Measurements from ENCODE around the gene IL16. TPM values are rescaled to one million over a fixed set of nuclear protein-coding genes. Genes with fewer than 3 reads are reported as not detected.

IL16 gene
- total RNA-seq, 1 experiment from 2014 or later, result 0.81 TPM

- Histone ChIP-seq H2AFZ (ENCODE audit: low read depth, low read length, poor library complexity, severe bottlenecking) (no peak overlapping the region), H3K9me2 (ENCODE audit: insufficient read depth) (no peaks in the 10 kb centered on the region), H3K27me3 (ENCODE audit: insufficient read depth, low read length) (peaks cover 7% of the 10 kb centered on the region), H3K79me2 (ENCODE audit: insufficient read depth, low read length) (no peaks in the 10 kb centered on the region), H3K9me3 (ENCODE audit: control insufficient read depth in 1 of 2, insufficient read depth in 1 of 2, low read depth in 1 of 2, low read length in 2 of 2) (no peaks in the 10 kb centered on the region), H3K4me1 (ENCODE audit: control insufficient read depth in 1 of 2, insufficient read depth in 2 of 2, low read length in 2 of 2) (no peaks in the 10 kb centered on the region), H3K4me3 (replicated peaks in 1 of 2; ENCODE audit: low read depth in 1 of 2, low read length in 2 of 2) (no peak overlapping the region), H3K9ac (ENCODE audit: low read length) (no peak overlapping the region), H4K20me1 (ENCODE audit: insufficient read depth) (no peaks in the 10 kb centered on the region), H3K36me3 (ENCODE audit: control insufficient read depth in 1 of 2, insufficient read depth in 2 of 2, low read length in 2 of 2) (no peaks in the 10 kb centered on the region), H3K4me2 (ENCODE audit: low read length) (no peak overlapping the region), H3K27ac (ENCODE audit: low read depth, low read length) (no peak overlapping the region)
- no peak for ATAC-seq
- DNase-seq (ENCODE audit: low read depth, low spot score), result no peak
- intact Hi-C loops (cut with micrococcal nuclease), result loop anchor here (10.0 kb wide), 1 partner anchor 695 kb away; no protein-coding TSS in a partner anchor
- ChIA-PET POLR2A (no interaction called here), CTCF (interaction anchor here (2.0 kb wide), 1 partner anchor 104 kb away, joined by 9 read pairs; no protein-coding TSS in a partner anchor), RAD21 (ENCODE audit: low non-redundant PET in 1 of 2, low total read pairs in 2 of 2, uncharacterized antibody in 2 of 2, unreplicated experiment in 2 of 2) (no interaction called here)
- BruUV-seq (replicated peaks), result no TSS peak
- TF ChIP-seq SP1 (IDR thresholded peaks at IDR 0.05; ENCODE audit: low read depth) (no peak), ATF3 (IDR thresholded peaks at IDR 0.05) (no peak), POLR2AphosphoS5 (IDR thresholded peaks at IDR 0.05; ENCODE audit: low read depth, low read length) (no peak), CTCF (IDR thresholded peaks at IDR 0.05 in 2 of 3, conservative IDR thresholded peaks at IDR 0.05 in 1 of 3; ENCODE audit: borderline replicate concordance in 1 of 3, insufficient read depth in 1 of 3, low read depth in 2 of 3, low read length in 2 of 3) (no peak), EZH2 (IDR thresholded peaks at IDR 0.05) (no peak), JUND (IDR thresholded peaks at IDR 0.05) (no peak), ZBTB33 (IDR thresholded peaks at IDR 0.05; ENCODE audit: extremely low read depth, insufficient replicate concordance, low read length) (no peak), POLR2A (IDR thresholded peaks at IDR 0.05; ENCODE audit: borderline replicate concordance, extremely low read depth, insufficient read depth, insufficient read length) (no peak), SIN3A (IDR thresholded peaks at IDR 0.05; ENCODE audit: low read depth) (no peak), YY1 (IDR thresholded peaks at IDR 0.05; ENCODE audit: extremely low read depth, insufficient replicate concordance, low read depth, low read length) (no peak), CBX3 (IDR thresholded peaks at IDR 0.05; ENCODE audit: low read depth) (no peak), CEBPB (IDR thresholded peaks at IDR 0.05; ENCODE audit: low read depth) (no peak), FOSL1 (IDR thresholded peaks at IDR 0.05; ENCODE audit: low read depth) (no peak), ZFX (IDR thresholded peaks at IDR 0.05) (no peak), ELF1 (IDR thresholded peaks at IDR 0.05; ENCODE audit: borderline replicate concordance, low read depth) (no peak), RAD21 (IDR thresholded peaks at IDR 0.05; ENCODE audit: low read depth) (no peak), EGR1 (IDR thresholded peaks at IDR 0.05; ENCODE audit: low read depth) (no peak)
These were observed 63.1 kb downstream of the IL16 start for GRCh38 chr15:81259760-81260298.

Measured in HCT116 (cell line).